Measurements from ENCODE around the gene PNCK.
"Not testable (repeated sequence)": the region's sequence is repeated elsewhere in the genome, so short reads cannot be mapped to it uniquely, and the experiment has no call there.

PNCK gene

GRCh38 chrX:153692611-153693156, 19.1 kb upstream of the PNCK start:
- H3K9ac ChIP-seq (ENCODE audit: low read depth in 1 of 2, low read length in 2 of 2) = no peak overlapping the region
- H3K27me3 ChIP-seq (ENCODE audit: control insufficient read depth in 1 of 2, insufficient read depth in 2 of 2, low read length in 2 of 2) = no peaks in the 10 kb centered on the region

GRCh38 chrX:153692003-153692402, 18.4 kb upstream of the PNCK start:
- Histone ChIP-seq H3K9me3 (ENCODE audit: control insufficient read depth in 1 of 2, low read length in 2 of 2) (no peaks in the 10 kb centered on the region), H3K4me1 (ENCODE audit: control insufficient read depth in 1 of 2, insufficient read depth in 2 of 2, low read length in 2 of 2) (peaks cover 0 to 4% of the 10 kb centered on the region in 2 donors), H3K27me3 (ENCODE audit: control insufficient read depth in 1 of 2, insufficient read depth in 2 of 2, low read length in 2 of 2) (no peaks in the 10 kb centered on the region), H3K36me3 (ENCODE audit: control insufficient read depth in 1 of 2, insufficient read depth in 2 of 2, low read length in 2 of 2) (peaks cover 0 to 3% of the 10 kb centered on the region in 2 donors), H3K27ac (ENCODE audit: low read depth, low read length) (no peak overlapping the region), H3K4me3 (ENCODE audit: low read depth in 1 of 2, low read length in 2 of 2) (no peak overlapping the region), H3K9ac (ENCODE audit: low read depth in 1 of 2, low read length in 2 of 2) (no peak overlapping the region)

More at GRCh38 chrX:153692611-153693156, 19.1 kb upstream of the PNCK start:
- H3K36me3 ChIP-seq (ENCODE audit: control insufficient read depth in 1 of 2, insufficient read depth in 2 of 2, low read length in 2 of 2) = peaks cover 0 to 3% of the 10 kb centered on the region in 2 donors
- H3K27ac ChIP-seq (ENCODE audit: low read depth, low read length) = no peak overlapping the region
- no peak overlapping the region for H3K4me3 ChIP-seq (ENCODE audit: low read depth in 1 of 2, low read length in 2 of 2)
- H3K4me1 ChIP-seq (ENCODE audit: control insufficient read depth in 1 of 2, insufficient read depth in 2 of 2, low read length in 2 of 2) = peaks cover 0 to 4% of the 10 kb centered on the region in 2 donors
- H3K9me3 ChIP-seq (ENCODE audit: control insufficient read depth in 1 of 2, low read length in 2 of 2) = no peaks in the 10 kb centered on the region

GRCh38 chrX:153691032-153691827, 17.6 kb upstream of the PNCK start:
- H3K27me3 ChIP-seq (ENCODE audit: control insufficient read depth in 1 of 2, insufficient read depth in 2 of 2, low read length in 2 of 2); H3K4me3 ChIP-seq (ENCODE audit: low read depth in 1 of 2, low read length in 2 of 2); H3K27ac ChIP-seq (ENCODE audit: low read depth, low read length); H3K36me3 ChIP-seq (ENCODE audit: control insufficient read depth in 1 of 2, insufficient read depth in 2 of 2, low read length in 2 of 2); H3K4me1 ChIP-seq (ENCODE audit: control insufficient read depth in 1 of 2, insufficient read depth in 2 of 2, low read length in 2 of 2); H3K9me3 ChIP-seq (ENCODE audit: control insufficient read depth in 1 of 2, low read length in 2 of 2); H3K9ac ChIP-seq (ENCODE audit: low read depth in 1 of 2, low read length in 2 of 2): not testable (repeated sequence)

GRCh38 chrX:153690466-153690865, 16.9 kb upstream of the PNCK start:
- Histone ChIP-seq H3K9ac (ENCODE audit: low read depth in 1 of 2, low read length in 2 of 2) (no peak overlapping the region), H3K27me3 (ENCODE audit: control insufficient read depth in 1 of 2, insufficient read depth in 2 of 2, low read length in 2 of 2) (no peaks in the 10 kb centered on the region), H3K9me3 (ENCODE audit: control insufficient read depth in 1 of 2, low read length in 2 of 2) (no peaks in the 10 kb centered on the region), H3K27ac (ENCODE audit: low read depth, low read length) (no peak overlapping the region), H3K36me3 (ENCODE audit: control insufficient read depth in 1 of 2, insufficient read depth in 2 of 2, low read length in 2 of 2) (no peaks in the 10 kb centered on the region), H3K4me1 (ENCODE audit: control insufficient read depth in 1 of 2, insufficient read depth in 2 of 2, low read length in 2 of 2) (peaks cover 0 to 4% of the 10 kb centered on the region in 2 donors), H3K4me3 (ENCODE audit: low read depth in 1 of 2, low read length in 2 of 2) (no peak overlapping the region)

GRCh38 chrX:153689654-153690465, 16.2 kb upstream of the PNCK start:
- H3K9ac ChIP-seq (ENCODE audit: low read depth in 1 of 2, low read length in 2 of 2) = no peak overlapping the region
- peak overlapping the region in 1 of 2 donors; percentile 36 for H3K4me3 ChIP-seq (ENCODE audit: low read depth in 1 of 2, low read length in 2 of 2)
- no peaks in the 10 kb centered on the region for H3K27me3 ChIP-seq (ENCODE audit: control insufficient read depth in 1 of 2, insufficient read depth in 2 of 2, low read length in 2 of 2)
- H3K36me3 ChIP-seq (ENCODE audit: control insufficient read depth in 1 of 2, insufficient read depth in 2 of 2, low read length in 2 of 2) = no peaks in the 10 kb centered on the region
- H3K27ac ChIP-seq (ENCODE audit: low read depth, low read length) = peak overlapping the region; percentile 10
- H3K4me1 ChIP-seq (ENCODE audit: control insufficient read depth in 1 of 2, insufficient read depth in 2 of 2, low read length in 2 of 2) = peaks cover 0 to 4% of the 10 kb centered on the region in 2 donors
- no peaks in the 10 kb centered on the region for H3K9me3 ChIP-seq (ENCODE audit: control insufficient read depth in 1 of 2, low read length in 2 of 2)

GRCh38 chrX:153688911-153689590, 15.4 kb upstream of the PNCK start:
- Histone ChIP-seq H3K27me3 (ENCODE audit: control insufficient read depth in 1 of 2, insufficient read depth in 2 of 2, low read length in 2 of 2) (no peaks in the 10 kb centered on the region), H3K9me3 (ENCODE audit: control insufficient read depth in 1 of 2, low read length in 2 of 2) (no peaks in the 10 kb centered on the region), H3K9ac (ENCODE audit: low read depth in 1 of 2, low read length in 2 of 2) (no peak overlapping the region), H3K27ac (ENCODE audit: low read depth, low read length) (no peak overlapping the region), H3K36me3 (ENCODE audit: control insufficient read depth in 1 of 2, insufficient read depth in 2 of 2, low read length in 2 of 2) (no peaks in the 10 kb centered on the region), H3K4me3 (ENCODE audit: low read depth in 1 of 2, low read length in 2 of 2) (no peak overlapping the region), H3K4me1 (ENCODE audit: control insufficient read depth in 1 of 2, insufficient read depth in 2 of 2, low read length in 2 of 2) (peaks cover 0 to 4% of the 10 kb centered on the region in 2 donors)

GRCh38 chrX:153688506-153688905, 14.9 kb upstream of the PNCK start:
- Histone ChIP-seq H3K27ac (ENCODE audit: low read depth, low read length) (no peak overlapping the region), H3K4me3 (ENCODE audit: low read depth in 1 of 2, low read length in 2 of 2) (peak overlapping the region in 1 of 2 donors; percentile 16), H3K4me1 (ENCODE audit: control insufficient read depth in 1 of 2, insufficient read depth in 2 of 2, low read length in 2 of 2) (peaks cover 0 to 4% of the 10 kb centered on the region in 2 donors), H3K27me3 (ENCODE audit: control insufficient read depth in 1 of 2, insufficient read depth in 2 of 2, low read length in 2 of 2) (no peaks in the 10 kb centered on the region), H3K9ac (ENCODE audit: low read depth in 1 of 2, low read length in 2 of 2) (no peak overlapping the region), H3K9me3 (ENCODE audit: control insufficient read depth in 1 of 2, low read length in 2 of 2) (no peaks in the 10 kb centered on the region), H3K36me3 (ENCODE audit: control insufficient read depth in 1 of 2, insufficient read depth in 2 of 2, low read length in 2 of 2) (no peaks in the 10 kb centered on the region)

- H3K36me3 ChIP-seq (ENCODE audit: control insufficient read depth in 1 of 2, insufficient read depth in 2 of 2, low read length in 2 of 2) = no peaks in the 10 kb centered on the region
- H3K4me3 ChIP-seq (ENCODE audit: low read depth in 1 of 2, low read length in 2 of 2) = no peak overlapping the region
- no peaks in the 10 kb centered on the region for H3K9me3 ChIP-seq (ENCODE audit: control insufficient read depth in 1 of 2, low read length in 2 of 2)
- H3K27me3 ChIP-seq (ENCODE audit: control insufficient read depth in 1 of 2, insufficient read depth in 2 of 2, low read length in 2 of 2) = no peaks in the 10 kb centered on the region
- no peak overlapping the region for H3K9ac ChIP-seq (ENCODE audit: low read depth in 1 of 2, low read length in 2 of 2)
- H3K4me1 ChIP-seq (ENCODE audit: control insufficient read depth in 1 of 2, insufficient read depth in 2 of 2, low read length in 2 of 2) = peaks cover 0 to 4% of the 10 kb centered on the region in 2 donors
- H3K27ac ChIP-seq (ENCODE audit: low read depth, low read length) = no peak overlapping the region
Measured at GRCh38 chrX:153688071-153688470, 14.5 kb upstream of the PNCK start.

- no peaks in the 10 kb centered on the region for H3K9me3 ChIP-seq (ENCODE audit: control insufficient read depth in 1 of 2, low read length in 2 of 2)
- H3K36me3 ChIP-seq (ENCODE audit: control insufficient read depth in 1 of 2, insufficient read depth in 2 of 2, low read length in 2 of 2) = no peaks in the 10 kb centered on the region
- no peak within 1 kb of the TSS for H3K9ac ChIP-seq (ENCODE audit: low read depth in 1 of 2, low read length in 2 of 2)
- peak within 1 kb of the TSS in 1 of 2 donors; percentile 16 for H3K4me3 ChIP-seq (ENCODE audit: low read depth in 1 of 2, low read length in 2 of 2)
- H3K27me3 ChIP-seq (ENCODE audit: control insufficient read depth in 1 of 2, insufficient read depth in 2 of 2, low read length in 2 of 2) = no peaks in the 10 kb centered on the region
- peaks cover 0 to 4% of the 10 kb centered on the region in 2 donors for H3K4me1 ChIP-seq (ENCODE audit: control insufficient read depth in 1 of 2, insufficient read depth in 2 of 2, low read length in 2 of 2)
- no peak within 1 kb of the TSS for H3K27ac ChIP-seq (ENCODE audit: low read depth, low read length)
Measured at GRCh38 chrX:153687121-153688039, 13.8 kb upstream of the PNCK start, which contains the start of gene SLC6A8. SLC6A8 (plus strand) TSS chrX:153687926; CDS start chrX:153688575, 649 bp downstream.

All from duodenal mucosa (tissue), 2 donors.